Measurements from ENCODE around the gene TMCC3. TPM values are rescaled to one million over a fixed set of nuclear protein-coding genes. Genes with fewer than 3 reads are reported as not detected.

Gene TMCC3
- total and polyA plus RNA-seq, 2 experiments from 2014 or later = 1.4 to 3.6 TPM

- no peaks in the 10 kb centered on the region for H3K79me2 ChIP-seq (replicated peaks; ENCODE audit: insufficient read depth)
- no peak overlapping the region for H3K4me3 ChIP-seq
- no peak overlapping the region for H3K27ac ChIP-seq (ENCODE audit: low read depth)
- no peaks in the 10 kb centered on the region for H3K36me3 ChIP-seq (ENCODE audit: insufficient read depth)
- H3K4me1 ChIP-seq (ENCODE audit: insufficient read depth) = 0 out of 2 replicates have a peak, but pooled peaks cover 6% of the 10 kb centered on the region
- ATAC-seq (no peak), DNase-seq (ENCODE audit: low spot score) (no peak)
- Mint-ChIP-seq H3K36me3 (ENCODE audit: low read depth) (no peaks in the 10 kb centered on the region), H3K27me3 (ENCODE audit: insufficient read depth, low read depth, poor library complexity) (no peaks in the 10 kb centered on the region), H3K4me3 (no peak overlapping the region), H3K4me1 (no peaks in the 10 kb centered on the region), H3K9me3 (no peaks in the 10 kb centered on the region), H3K27ac (no peak overlapping the region)
- H3F3A ChIP-seq (replicated peaks; ENCODE audit: low read depth) = no peaks in the 10 kb centered on the region
- peak overlapping the region; percentile 41 for H2AFZ ChIP-seq
- H3K27me3 ChIP-seq (ENCODE audit: insufficient read depth) = no peaks in the 10 kb centered on the region
- TF ChIP-seq CTCF (conservative IDR thresholded peaks at IDR 0.05; ENCODE audit: low read depth in 2 of 2) = no peak
- TF ChIP-seq, protein P1, sequence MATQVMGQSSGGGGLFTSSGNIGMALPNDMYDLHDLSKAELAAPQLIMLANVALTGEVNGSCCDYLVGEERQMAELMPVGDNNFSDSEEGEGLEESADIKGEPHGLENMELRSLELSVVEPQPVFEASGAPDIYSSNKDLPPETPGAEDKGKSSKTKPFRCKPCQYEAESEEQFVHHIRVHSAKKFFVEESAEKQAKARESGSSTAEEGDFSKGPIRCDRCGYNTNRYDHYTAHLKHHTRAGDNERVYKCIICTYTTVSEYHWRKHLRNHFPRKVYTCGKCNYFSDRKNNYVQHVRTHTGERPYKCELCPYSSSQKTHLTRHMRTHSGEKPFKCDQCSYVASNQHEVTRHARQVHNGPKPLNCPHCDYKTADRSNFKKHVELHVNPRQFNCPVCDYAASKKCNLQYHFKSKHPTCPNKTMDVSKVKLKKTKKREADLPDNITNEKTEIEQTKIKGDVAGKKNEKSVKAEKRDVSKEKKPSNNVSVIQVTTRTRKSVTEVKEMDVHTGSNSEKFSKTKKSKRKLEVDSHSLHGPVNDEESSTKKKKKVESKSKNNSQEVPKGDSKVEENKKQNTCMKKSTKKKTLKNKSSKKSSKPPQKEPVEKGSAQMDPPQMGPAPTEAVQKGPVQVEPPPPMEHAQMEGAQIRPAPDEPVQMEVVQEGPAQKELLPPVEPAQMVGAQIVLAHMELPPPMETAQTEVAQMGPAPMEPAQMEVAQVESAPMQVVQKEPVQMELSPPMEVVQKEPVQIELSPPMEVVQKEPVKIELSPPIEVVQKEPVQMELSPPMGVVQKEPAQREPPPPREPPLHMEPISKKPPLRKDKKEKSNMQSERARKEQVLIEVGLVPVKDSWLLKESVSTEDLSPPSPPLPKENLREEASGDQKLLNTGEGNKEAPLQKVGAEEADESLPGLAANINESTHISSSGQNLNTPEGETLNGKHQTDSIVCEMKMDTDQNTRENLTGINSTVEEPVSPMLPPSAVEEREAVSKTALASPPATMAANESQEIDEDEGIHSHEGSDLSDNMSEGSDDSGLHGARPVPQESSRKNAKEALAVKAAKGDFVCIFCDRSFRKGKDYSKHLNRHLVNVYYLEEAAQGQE (IDR thresholded peaks at IDR 0.05; ENCODE audit: unreplicated experiment) = no peak
- no peak for TF ChIP-seq EZH2 (IDR thresholded peaks at IDR 0.05; ENCODE audit: low read depth, unreplicated experiment)
- TF ChIP-seq STAT1 (IDR thresholded peaks at IDR 0.05; ENCODE audit: unreplicated experiment) = no peak
- no peak for TF ChIP-seq JUNB (IDR thresholded peaks at IDR 0.05; ENCODE audit: unreplicated experiment)
- H3K4me2 ChIP-seq = no peak overlapping the region
- H3K9me2 ChIP-seq (ENCODE audit: insufficient read depth) = no peaks in the 10 kb centered on the region
- no peaks in the 10 kb centered on the region for H4K20me1 ChIP-seq (replicated peaks; ENCODE audit: insufficient read depth)
Measured at GRCh38 chr12:94690198-94690771, 39.9 kb upstream of the TMCC3 start.

GRCh38 chr12:94689646-94690036, 39.3 kb upstream of the TMCC3 start:
- H3K9me3 Mint-ChIP-seq = no peaks in the 10 kb centered on the region
- H3K4me3 Mint-ChIP-seq = no peak overlapping the region
- Histone ChIP-seq H3K4me3 (no peak overlapping the region), H3K4me1 (ENCODE audit: insufficient read depth) (0 out of 2 replicates have a peak, but pooled peaks cover 6% of the 10 kb centered on the region), H3K27ac (ENCODE audit: low read depth) (no peak overlapping the region), H3K27me3 (ENCODE audit: insufficient read depth) (no peaks in the 10 kb centered on the region), H2AFZ (peak overlapping the region; percentile 41), H3K79me2 (replicated peaks; ENCODE audit: insufficient read depth) (no peaks in the 10 kb centered on the region), H4K20me1 (replicated peaks; ENCODE audit: insufficient read depth) (no peaks in the 10 kb centered on the region), H3K4me2 (no peak overlapping the region), H3F3A (replicated peaks; ENCODE audit: low read depth) (no peaks in the 10 kb centered on the region), H3K36me3 (ENCODE audit: insufficient read depth) (no peaks in the 10 kb centered on the region), H3K9me2 (ENCODE audit: insufficient read depth) (no peaks in the 10 kb centered on the region)
- no peak for DNase-seq (ENCODE audit: low spot score)
- no peaks in the 10 kb centered on the region for H3K4me1 Mint-ChIP-seq
- H3K27ac Mint-ChIP-seq = no peak overlapping the region
- H3K27me3 Mint-ChIP-seq (ENCODE audit: insufficient read depth, low read depth, poor library complexity) = no peaks in the 10 kb centered on the region
- H3K36me3 Mint-ChIP-seq (ENCODE audit: low read depth) = no peaks in the 10 kb centered on the region
- peak; percentile 47; the same call in 2 of the 3 replicates for ATAC-seq
- TF ChIP-seq CREB1 (CRISPR knock-in tag; IDR thresholded peaks at IDR 0.05; ENCODE audit: low read depth) (no peak), POLR2AphosphoS5 (IDR thresholded peaks at IDR 0.05; ENCODE audit: low read depth) (no peak), EZH2 (IDR thresholded peaks at IDR 0.05; ENCODE audit: low read depth, unreplicated experiment) (no peak), STAT1 (IDR thresholded peaks at IDR 0.05; ENCODE audit: unreplicated experiment) (no peak), ZNF114 (CRISPR knock-in tag; IDR thresholded peaks at IDR 0.05) (no peak)
- TF ChIP-seq, protein P1 (IDR thresholded peaks at IDR 0.05; ENCODE audit: unreplicated experiment) = no peak

Measured in GM23338 (cell line).